ENCODE results near the gene ANAPC10. TPM values are rescaled to one million over a fixed set of nuclear protein-coding genes. Genes with fewer than 3 reads are reported as not detected.
"Not testable (repeated sequence)": the region's sequence is repeated elsewhere in the genome, so short reads cannot be mapped to it uniquely, and the experiment has no call there.

Gene ANAPC10
- total RNA-seq, 2 experiments from 2014 or later = 28.6 to 29.1 TPM

DNA sequence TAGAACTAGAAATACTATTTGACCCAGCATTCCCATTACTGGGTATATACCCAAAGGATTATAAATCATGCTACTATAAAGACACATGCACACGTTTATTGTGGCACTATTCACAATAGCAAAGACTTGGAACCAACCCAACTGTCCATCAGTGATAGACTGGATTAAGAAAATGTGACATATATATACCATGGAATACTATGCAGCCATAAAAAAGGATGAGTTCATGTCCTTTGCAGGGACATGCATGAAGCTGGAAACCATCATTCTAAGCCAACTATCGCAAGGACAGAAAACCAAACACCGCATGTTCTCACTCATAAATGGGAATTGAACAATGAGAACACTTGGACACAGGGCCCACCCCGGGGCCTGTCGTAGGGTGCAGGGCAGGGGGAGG lies 97.3 kb downstream of the ANAPC10 start:
- not testable (repeated sequence) for H3K4me1 Mint-ChIP-seq, H3K27me3 Mint-ChIP-seq, DNase-seq, H3K4me3 Mint-ChIP-seq, H3K27ac Mint-ChIP-seq
- H3K9me3 Mint-ChIP-seq = peaks cover 47% of the 10 kb centered on the region
- H3K36me3 Mint-ChIP-seq = peaks cover 74% of the 10 kb centered on the region

DNA sequence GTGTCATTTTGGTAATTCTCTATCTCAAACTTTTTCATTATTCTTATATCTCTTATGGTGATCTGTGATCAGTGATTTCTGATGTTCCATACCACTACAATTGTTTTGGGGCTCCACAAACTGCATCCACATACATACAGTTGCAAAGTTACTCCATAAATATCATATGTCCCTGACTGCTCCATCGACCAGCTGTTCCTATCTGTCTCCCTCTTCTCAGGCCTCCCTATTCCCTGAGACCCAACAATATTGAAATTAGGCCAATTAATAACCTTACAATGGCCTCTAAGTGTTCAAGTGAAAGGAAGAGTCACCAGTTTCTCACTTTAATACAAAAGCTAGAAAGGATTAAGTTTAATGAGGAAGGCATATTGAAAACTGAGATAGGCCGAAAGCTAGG lies 108.7 kb downstream of the ANAPC10 start:
- H3K27me3 Mint-ChIP-seq = no peaks in the 10 kb centered on the region
- H3K27ac Mint-ChIP-seq = no peak overlapping the region
- no peaks in the 10 kb centered on the region for H3K4me1 Mint-ChIP-seq
- peaks cover 3% of the 10 kb centered on the region for H3K9me3 Mint-ChIP-seq
- no peak overlapping the region for H3K4me3 Mint-ChIP-seq
- DNase-seq = no peak
- peaks cover 27% of the 10 kb centered on the region for H3K36me3 Mint-ChIP-seq

DNA sequence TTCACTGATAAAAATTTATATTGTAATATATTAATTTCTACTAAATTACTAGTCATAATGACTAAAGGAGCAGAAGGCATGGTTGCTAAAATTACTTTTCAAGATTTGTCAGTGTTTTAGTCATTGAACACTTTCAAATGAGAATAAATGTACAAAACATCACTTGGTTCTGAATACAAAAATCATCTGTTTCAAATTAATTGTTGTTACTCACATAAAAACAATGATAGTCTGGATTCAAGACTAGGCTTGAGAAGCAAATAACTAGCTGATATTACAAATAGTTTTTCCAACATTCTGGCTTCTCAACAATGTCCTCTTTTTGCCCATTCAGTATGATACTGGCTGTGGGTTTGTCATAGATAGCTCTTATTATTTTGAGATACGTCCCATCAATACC lies 112.5 kb downstream of the ANAPC10 start:
- no peaks in the 10 kb centered on the region for H3K27me3 Mint-ChIP-seq
- H3K4me1 Mint-ChIP-seq = no peaks in the 10 kb centered on the region
- peaks cover 9% of the 10 kb centered on the region for H3K36me3 Mint-ChIP-seq
- H3K4me3 Mint-ChIP-seq = no peak overlapping the region
- DNase-seq = no peak
- peaks cover 7% of the 10 kb centered on the region for H3K9me3 Mint-ChIP-seq
- no peak overlapping the region for H3K27ac Mint-ChIP-seq

DNA sequence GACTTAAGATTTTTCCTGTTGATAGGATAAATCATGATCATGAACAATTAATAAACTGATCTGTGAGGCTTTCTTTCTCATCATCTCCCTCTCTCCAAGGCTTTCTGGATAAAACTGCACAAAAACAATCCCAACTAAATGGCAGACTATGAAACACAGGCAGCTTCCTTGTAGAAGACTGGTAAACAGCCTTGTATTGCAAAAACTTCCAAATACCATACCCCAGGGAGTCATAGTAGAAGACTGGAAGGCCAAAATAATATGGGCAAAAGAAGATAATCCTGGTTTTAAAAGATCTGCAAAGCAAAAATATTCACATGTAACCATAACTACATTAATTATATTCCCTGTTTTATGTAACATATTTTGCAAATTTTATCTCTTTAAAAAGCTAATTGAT lies 113.0 kb downstream of the ANAPC10 start:
- Mint-ChIP-seq H3K4me3 (no peak overlapping the region), H3K9me3 (peaks cover 11% of the 10 kb centered on the region), H3K4me1 (no peaks in the 10 kb centered on the region), H3K27me3 (no peaks in the 10 kb centered on the region), H3K36me3 (peaks cover 8% of the 10 kb centered on the region), H3K27ac (no peak overlapping the region)
- DNase-seq = no peak

DNA sequence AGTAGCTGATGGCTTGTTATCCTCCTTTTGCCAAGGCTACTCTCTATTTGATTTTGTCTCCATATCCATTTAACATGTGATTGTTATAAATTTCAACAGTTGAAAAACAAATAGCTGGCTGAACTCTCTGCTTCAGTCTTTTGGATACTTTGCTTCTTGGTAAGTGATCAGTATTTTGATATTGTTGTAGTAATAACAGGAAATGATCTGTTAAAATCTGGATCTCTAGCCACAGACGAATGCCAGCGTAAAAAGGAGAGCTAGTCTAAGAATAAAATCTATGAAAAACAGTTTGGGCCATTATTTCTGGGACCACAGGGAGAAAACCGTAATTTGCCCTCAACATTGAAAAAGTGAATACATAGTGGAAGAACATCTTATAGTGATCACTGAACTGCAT lies 113.8 kb downstream of the ANAPC10 start:
- Mint-ChIP-seq H3K36me3 (peaks cover 6% of the 10 kb centered on the region), H3K27ac (no peak overlapping the region), H3K4me1 (no peaks in the 10 kb centered on the region), H3K4me3 (no peak overlapping the region), H3K27me3 (peaks cover 4% of the 10 kb centered on the region), H3K9me3 (peaks cover 15% of the 10 kb centered on the region)
- DNase-seq = no peak

DNA sequence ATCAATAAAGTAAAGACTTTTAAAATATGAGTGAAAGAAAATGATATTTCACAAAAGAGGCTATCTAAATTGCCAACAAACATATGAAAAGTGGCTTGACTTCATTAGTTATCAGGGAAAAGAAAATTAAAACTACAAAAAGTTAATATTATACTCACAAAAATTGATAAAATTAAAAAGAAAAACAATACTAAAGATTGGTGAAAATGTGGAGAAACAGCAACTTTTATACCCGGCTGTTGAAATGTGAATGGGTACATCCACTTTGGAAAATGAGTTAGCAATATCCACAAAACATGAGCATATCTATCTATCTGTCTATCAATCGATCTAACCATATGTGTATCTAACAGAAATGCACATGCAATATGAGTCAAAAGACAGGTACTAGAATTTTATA lies 122.3 kb downstream of the ANAPC10 start:
- no peak overlapping the region for H3K27ac Mint-ChIP-seq
- no peaks in the 10 kb centered on the region for H3K36me3 Mint-ChIP-seq
- no peaks in the 10 kb centered on the region for H3K4me1 Mint-ChIP-seq
- H3K27me3 Mint-ChIP-seq = peaks cover 4% of the 10 kb centered on the region
- no peak for DNase-seq
- H3K4me3 Mint-ChIP-seq = no peak overlapping the region
- H3K9me3 Mint-ChIP-seq = peaks cover 15% of the 10 kb centered on the region

DNA sequence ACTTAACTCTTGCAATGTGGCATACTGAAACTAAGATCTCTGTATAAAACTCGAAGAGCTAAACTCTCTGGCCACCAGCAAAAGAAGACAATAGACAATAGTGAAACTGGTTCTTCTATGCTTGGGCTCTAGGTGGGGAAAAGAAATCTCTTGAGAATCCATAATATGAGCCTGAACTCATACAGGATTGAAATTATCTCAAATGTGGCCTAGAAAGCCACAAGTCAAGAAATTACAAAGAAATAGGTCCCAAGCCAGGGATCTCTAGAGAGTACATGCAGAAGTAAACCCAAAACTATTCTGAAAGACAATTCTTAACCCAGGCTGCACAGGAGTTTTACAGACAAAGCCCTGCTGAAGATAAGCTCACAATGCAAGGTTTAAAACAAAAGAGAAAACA lies 127.4 kb downstream of the ANAPC10 start:
- H3K9me3 Mint-ChIP-seq = peaks cover 4% of the 10 kb centered on the region
- no peak overlapping the region for H3K4me3 Mint-ChIP-seq
- no peak overlapping the region for H3K27ac Mint-ChIP-seq
- H3K4me1 Mint-ChIP-seq = peaks cover 4% of the 10 kb centered on the region
- H3K36me3 Mint-ChIP-seq = no peaks in the 10 kb centered on the region
- no peaks in the 10 kb centered on the region for H3K27me3 Mint-ChIP-seq
- no peak for DNase-seq

DNA sequence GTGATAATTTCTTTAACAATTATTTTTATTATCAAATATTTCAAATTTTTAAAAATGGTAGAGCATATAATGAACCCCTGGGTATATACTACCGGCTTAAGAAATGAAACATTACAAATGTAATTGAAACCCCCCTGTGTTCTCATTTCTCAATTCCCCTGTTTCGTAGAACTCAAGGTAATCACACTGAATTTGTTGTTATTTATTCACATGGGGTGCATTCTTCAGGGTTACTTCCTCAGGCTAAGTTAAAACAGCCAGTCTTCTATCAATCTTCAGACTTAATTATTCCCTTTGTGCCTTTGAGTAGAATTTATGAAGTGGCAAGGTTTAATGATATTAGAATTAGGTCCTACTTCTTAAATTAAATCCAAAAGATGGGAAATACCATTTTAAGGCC lies 128.2 kb downstream of the ANAPC10 start:
- peaks cover 4% of the 10 kb centered on the region for H3K9me3 Mint-ChIP-seq

DNA sequence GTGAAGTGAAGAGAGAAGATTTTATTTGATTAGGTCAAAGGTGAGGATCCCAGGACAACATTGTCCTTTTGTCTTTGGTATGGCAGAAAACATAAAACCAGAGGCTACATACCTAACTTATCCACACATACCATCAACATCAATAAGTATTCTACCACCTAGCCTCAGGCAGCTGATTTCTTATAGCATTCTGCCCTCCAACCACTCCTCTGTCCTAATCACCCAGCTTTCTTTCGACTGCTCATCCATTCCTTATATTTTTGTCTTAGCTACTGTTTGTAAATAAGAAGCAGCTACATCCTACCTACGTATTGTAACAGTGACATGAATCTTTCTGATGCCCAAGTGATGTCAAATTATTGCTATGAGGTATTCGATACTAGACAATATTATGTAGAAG lies 129.4 kb downstream of the ANAPC10 start:
- Mint-ChIP-seq H3K4me1 (peaks cover 4% of the 10 kb centered on the region), H3K36me3 (no peaks in the 10 kb centered on the region), H3K9me3 (no peaks in the 10 kb centered on the region), H3K27me3 (no peaks in the 10 kb centered on the region), H3K27ac (no peak overlapping the region), H3K4me3 (no peak overlapping the region)
- DNase-seq = no peak

More for the DNA sequence above, 128.2 kb downstream of the ANAPC10 start:
- DNase-seq = no peak
- Mint-ChIP-seq H3K27me3 (no peaks in the 10 kb centered on the region), H3K36me3 (no peaks in the 10 kb centered on the region), H3K27ac (no peak overlapping the region), H3K4me1 (peaks cover 4% of the 10 kb centered on the region), H3K4me3 (no peak overlapping the region)

DNA sequence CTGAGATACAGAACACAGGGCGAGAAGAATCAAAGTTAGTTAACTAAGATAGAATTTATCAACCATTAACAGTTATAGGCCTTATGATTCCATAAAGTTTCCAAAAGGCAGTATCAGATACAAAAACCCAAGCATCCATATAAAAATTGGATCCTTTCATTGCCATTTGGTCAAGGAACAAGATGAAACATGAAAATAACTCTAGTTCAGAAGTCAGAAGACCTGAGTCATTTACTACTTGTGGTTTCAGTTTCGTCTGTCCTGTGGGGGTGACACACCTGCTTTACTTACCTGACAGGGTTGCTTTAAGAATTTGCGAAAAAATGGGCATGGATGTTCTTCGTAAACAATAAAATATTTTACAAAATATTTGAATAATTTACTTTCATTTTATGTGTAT lies 130.8 kb downstream of the ANAPC10 start:
- no peak for DNase-seq
- H3K4me1 Mint-ChIP-seq = peaks cover 4% of the 10 kb centered on the region
- no peak overlapping the region for H3K4me3 Mint-ChIP-seq
- H3K27ac Mint-ChIP-seq = no peak overlapping the region
- no peaks in the 10 kb centered on the region for H3K36me3 Mint-ChIP-seq
- H3K27me3 Mint-ChIP-seq = peaks cover 1% of the 10 kb centered on the region
- H3K9me3 Mint-ChIP-seq = no peaks in the 10 kb centered on the region

DNA sequence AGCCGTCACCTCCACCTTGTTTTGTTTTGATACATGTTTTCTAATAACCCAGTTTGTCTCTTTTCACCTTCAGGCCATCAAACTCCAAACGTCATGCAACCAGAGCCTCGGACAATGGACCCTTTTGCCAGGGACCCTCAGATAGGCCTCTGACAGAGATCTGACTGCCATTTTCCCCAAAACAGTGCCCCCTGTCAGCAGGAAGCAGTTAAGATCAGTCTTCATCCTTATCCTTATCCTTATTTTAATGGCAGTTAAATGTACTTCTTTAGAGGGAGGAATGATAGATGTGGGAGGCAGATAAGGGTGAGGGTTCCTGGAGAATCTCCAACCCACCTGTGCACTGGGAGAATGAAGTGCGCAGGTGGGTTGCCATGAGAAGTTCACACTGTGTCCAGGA lies 135.7 kb downstream of the ANAPC10 start:
- no peak overlapping the region for H3K27ac Mint-ChIP-seq
- H3K27me3 Mint-ChIP-seq = peaks cover 3% of the 10 kb centered on the region
- H3K4me1 Mint-ChIP-seq = peaks cover 4% of the 10 kb centered on the region
- no peak overlapping the region for H3K4me3 Mint-ChIP-seq
- DNase-seq = no peak
- peaks cover 17% of the 10 kb centered on the region for H3K9me3 Mint-ChIP-seq
- H3K36me3 Mint-ChIP-seq = peaks cover 3% of the 10 kb centered on the region

DNA sequence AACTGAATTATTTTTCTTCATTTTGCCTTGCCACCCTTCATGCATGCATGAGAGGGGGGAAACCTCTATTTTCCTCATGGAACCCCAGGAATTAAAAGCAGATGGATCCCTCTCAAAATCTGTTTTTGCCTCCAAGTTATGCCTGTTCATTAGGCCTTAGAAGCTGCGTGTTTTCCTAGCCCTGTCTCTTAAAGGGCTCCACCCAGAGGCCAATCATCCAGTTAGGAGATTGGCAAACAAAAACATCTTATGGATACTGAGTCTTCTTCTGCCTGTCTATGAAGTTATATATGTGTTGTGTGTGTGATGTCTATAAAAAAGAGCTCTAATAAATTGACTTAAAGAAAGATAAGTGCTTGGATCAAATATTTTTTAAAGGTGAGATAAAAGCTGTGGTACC lies 142.9 kb downstream of the ANAPC10 start:
- Mint-ChIP-seq H3K9me3 (peaks cover 34% of the 10 kb centered on the region), H3K27ac (no peak overlapping the region), H3K4me3 (no peak overlapping the region), H3K36me3 (peaks cover 2% of the 10 kb centered on the region), H3K4me1 (no peaks in the 10 kb centered on the region), H3K27me3 (no peaks in the 10 kb centered on the region)
- no peak for DNase-seq

DNA sequence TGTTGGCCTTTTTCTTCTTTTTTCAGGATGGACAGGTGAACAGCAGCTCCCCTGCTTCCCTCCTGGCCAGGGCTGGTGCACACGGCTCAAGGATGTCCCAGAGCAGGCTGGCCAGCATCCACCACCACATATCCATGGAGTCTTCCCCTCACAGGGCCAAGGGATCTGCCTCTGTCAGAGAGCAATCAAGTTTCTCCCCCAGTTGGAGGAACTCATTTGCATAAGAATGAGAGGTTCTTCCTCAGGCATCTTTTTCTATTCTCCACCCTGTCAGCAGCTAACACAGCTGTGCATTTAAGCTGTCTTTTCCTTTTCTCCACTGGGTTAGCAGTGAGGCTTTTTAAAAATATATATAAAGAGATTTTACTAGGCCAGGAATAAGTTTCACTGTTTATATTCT lies 143.8 kb downstream of the ANAPC10 start:
- Mint-ChIP-seq H3K9me3 (peaks cover 27% of the 10 kb centered on the region), H3K4me1 (no peaks in the 10 kb centered on the region), H3K4me3 (no peak overlapping the region), H3K36me3 (peaks cover 2% of the 10 kb centered on the region), H3K27me3 (no peaks in the 10 kb centered on the region), H3K27ac (no peak overlapping the region)
- DNase-seq = no peak

DNA sequence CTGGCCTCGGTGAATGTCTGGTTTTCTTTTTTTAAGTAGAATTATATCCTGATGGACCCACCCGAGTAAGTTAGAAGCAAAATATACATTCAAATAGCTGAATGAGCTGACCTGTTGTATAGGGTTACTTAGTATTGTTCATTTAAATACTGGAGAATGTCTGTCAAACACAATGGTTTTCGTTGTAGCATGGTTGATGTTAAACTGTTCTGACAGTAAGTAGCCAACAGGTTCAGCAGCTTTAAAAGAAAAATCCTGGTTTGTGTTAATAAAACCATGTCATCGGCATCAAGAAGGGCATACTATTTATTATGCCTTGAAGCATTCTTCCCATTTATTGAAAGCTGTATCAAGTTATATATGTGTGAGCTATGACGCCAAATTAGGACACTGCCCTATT lies 149.6 kb downstream of the ANAPC10 start:
- Mint-ChIP-seq H3K4me3 (no peak overlapping the region), H3K27me3 (no peaks in the 10 kb centered on the region), H3K9me3 (peaks cover 11% of the 10 kb centered on the region), H3K36me3 (peaks cover 2% of the 10 kb centered on the region), H3K27ac (no peak overlapping the region), H3K4me1 (no peaks in the 10 kb centered on the region)
- no peak for DNase-seq

DNA sequence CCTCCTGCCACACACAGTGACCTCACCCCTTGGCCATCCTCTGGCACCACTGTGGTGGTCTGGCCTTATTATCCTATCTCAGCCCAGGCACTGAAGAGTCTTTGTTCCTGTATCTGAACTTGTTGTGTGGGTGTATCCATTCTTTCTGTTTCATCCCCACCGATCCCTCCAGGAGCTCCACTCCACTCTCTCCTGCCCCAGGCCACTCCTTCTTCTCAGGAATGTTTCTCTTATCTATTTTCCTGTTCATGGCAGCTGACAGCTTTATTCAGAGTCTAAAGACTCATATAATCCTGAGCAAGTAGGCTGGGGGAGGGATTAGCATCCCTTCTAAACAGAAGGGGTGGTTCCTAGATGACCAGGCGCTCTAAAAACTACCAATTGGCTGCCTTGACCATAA lies 150.0 kb downstream of the ANAPC10 start:
- DNase-seq = no peak
- no peak overlapping the region for H3K4me3 Mint-ChIP-seq
- H3K9me3 Mint-ChIP-seq = peaks cover 9% of the 10 kb centered on the region
- H3K27me3 Mint-ChIP-seq = no peaks in the 10 kb centered on the region
- H3K27ac Mint-ChIP-seq = no peak overlapping the region
- no peaks in the 10 kb centered on the region for H3K4me1 Mint-ChIP-seq
- peaks cover 2% of the 10 kb centered on the region for H3K36me3 Mint-ChIP-seq
